Fibroblast of skin of left biceps (primary cell): ENCODE results near the gene LMAN2.
"Not testable (repeated sequence)": the region's sequence is repeated elsewhere in the genome, so short reads cannot be mapped to it uniquely, and the experiment has no call there.

Experiments used
- DNase-seq, 2 experiments: peaks; one replicate each; pipeline ENCODE4 v3.0.0-alpha.2; 2013; ENCODE audit warnings: low read depth in 2 of 2

Gene LMAN2

GRCh38 chr5:177306674-177307543, 44.6 kb downstream of the LMAN2 start:
- DNase-seq, result no peak

GRCh38 chr5:177306103-177306640, 45.3 kb downstream of the LMAN2 start:
- DNase-seq, result not testable (repeated sequence)

- DNase-seq, result no peak
Measured at GRCh38 chr5:177304392-177305119, 46.9 kb downstream of the LMAN2 start.

- DNase-seq, result no peak
Measured at GRCh38 chr5:177303925-177304391, 47.5 kb downstream of the LMAN2 start.

- DNase-seq, result peak; percentile 47 to 51
Measured at GRCh38 chr5:177303121-177303924, 48.1 kb downstream of the LMAN2 start, which contains the start of the genes PRELID1 and RAB24. TSS of gene PRELID1 (plus strand) at chr5:177303799. CDS start at chr5:177303986, 187 bp downstream. TSS of gene RAB24 (minus strand) at chr5:177303719. CDS start at chr5:177303288, 431 bp downstream.

- DNase-seq, result no peak
Measured at GRCh38 chr5:177302354-177303110, 48.9 kb downstream of the LMAN2 start.

- DNase-seq, result no peak
Measured at GRCh38 chr5:177301503-177302165, 49.8 kb downstream of the LMAN2 start.

GRCh38 chr5:177300951-177301350, 50.5 kb downstream of the LMAN2 start:
- DNase-seq, result no peak

GRCh38 chr5:177300236-177300880, 51.1 kb downstream of the LMAN2 start:
- peak; percentile 16 to 17 for DNase-seq

- DNase-seq, result no peak
Measured at GRCh38 chr5:177299697-177300096, 51.8 kb downstream of the LMAN2 start.

GRCh38 chr5:177297922-177298321, 53.5 kb downstream of the LMAN2 start:
- no peak for DNase-seq

GRCh38 chr5:177296581-177296980, 54.9 kb downstream of the LMAN2 start:
- no peak for DNase-seq

- no peak for DNase-seq
Measured at GRCh38 chr5:177295924-177296323, 55.5 kb downstream of the LMAN2 start.

- DNase-seq, result no peak
Measured at GRCh38 chr5:177294632-177295031, 56.8 kb downstream of the LMAN2 start.

GRCh38 chr5:177293819-177294581, 57.5 kb downstream of the LMAN2 start:
- DNase-seq, result no peak

GRCh38 chr5:177291735-177292134, 59.7 kb downstream of the LMAN2 start:
- DNase-seq, result no peak

GRCh38 chr5:177290816-177291596, 60.5 kb downstream of the LMAN2 start:
- DNase-seq, result no peak

- no peak for DNase-seq
Measured at GRCh38 chr5:177288191-177288590, 63.3 kb downstream of the LMAN2 start.
